Ramos (cell line): Measurements from ENCODE around the gene RP2.

Source experiments
- in situ Hi-C: fragments of 300-500 bp; cut with MboI; formaldehyde crosslinking; loops from one replicate; pipeline ENCODE4 v1.14.3; 2022; ENCODE audit warnings: low sequenced_read_pairs; ENCODE audit not compliant: unreplicated experiment

RP2 gene

DNA sequence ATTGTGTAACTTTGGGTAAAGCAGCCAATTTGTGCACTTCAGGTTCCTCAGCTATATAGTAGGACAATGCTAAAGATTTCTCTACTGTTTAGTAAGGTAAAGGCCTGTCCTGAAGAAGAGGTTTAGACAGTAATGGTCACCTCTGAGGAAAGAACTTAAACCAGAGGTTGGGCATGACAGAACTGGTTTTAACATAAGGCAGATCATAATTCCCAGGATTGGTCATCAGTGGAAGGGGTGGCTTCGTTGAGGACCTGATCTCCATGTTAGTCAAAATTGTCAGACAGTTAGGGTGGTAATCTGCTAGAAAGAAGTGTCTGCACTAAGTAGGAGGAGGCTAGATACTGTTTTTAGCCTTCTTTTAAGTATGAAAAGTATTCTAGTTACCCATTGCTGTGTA lies 4.1 kb downstream of the RP2 start:
- in situ Hi-C loops = no loop called here

DNA sequence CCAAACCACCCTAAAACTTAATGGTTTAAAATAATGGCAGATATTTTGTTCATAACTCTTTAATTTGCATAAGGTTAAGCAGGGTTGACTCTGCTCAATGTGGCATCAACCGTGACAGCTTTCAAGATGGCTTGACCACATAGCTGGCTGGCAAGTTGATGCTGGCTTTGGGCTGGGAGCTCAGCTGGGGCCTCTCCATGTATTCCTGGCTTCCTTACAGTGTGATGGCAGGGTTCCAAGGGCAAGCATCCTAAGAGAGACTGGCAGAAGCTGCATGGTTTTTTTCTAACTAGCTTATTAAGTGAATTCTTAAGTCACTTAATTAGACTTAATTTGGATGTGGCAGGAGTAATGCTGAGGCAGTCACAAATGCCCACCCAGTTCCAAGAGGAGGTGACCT lies 4.5 kb downstream of the RP2 start:
- in situ Hi-C loops = no loop called here

DNA sequence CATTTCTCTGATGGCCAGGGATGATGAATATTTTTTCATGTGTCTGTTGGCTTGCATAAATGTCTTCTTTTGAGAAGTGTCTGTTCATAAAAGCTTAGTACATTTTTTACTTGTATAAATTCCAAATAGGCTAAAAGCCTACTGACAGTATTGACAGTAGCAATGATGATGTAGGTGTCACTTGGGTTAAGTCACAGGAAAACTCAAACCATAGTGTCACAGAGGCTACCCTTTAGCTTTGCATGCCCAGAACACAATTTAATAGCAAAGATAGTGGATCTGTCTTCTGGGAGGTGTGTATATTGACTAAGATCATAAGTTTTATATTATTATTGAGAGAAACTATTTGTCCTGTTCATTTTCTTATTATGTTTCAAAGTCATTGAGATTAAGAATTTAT lies 8.1 kb downstream of the RP2 start:
- in situ Hi-C loops = no loop called here

DNA sequence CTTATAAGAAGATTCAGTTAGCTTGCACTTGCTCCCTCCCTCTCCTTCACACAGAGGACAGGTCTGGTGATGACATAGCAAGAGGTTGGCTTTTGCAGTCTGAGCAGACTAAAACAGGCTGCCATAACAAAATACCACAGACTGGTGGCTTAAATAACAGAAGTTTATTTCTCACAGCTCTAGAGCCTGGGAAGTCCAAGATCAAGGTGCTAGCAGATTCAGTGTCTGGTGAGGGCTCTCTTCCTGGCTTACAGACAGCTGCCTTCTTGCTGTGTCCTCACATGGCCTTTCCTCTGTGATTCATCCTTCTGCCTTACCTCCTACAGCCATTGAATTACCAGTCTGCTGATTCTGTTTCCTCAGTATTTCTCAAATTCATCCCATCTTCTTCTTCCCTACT lies 13.1 kb downstream of the RP2 start:
- in situ Hi-C loops = no loop called here

DNA sequence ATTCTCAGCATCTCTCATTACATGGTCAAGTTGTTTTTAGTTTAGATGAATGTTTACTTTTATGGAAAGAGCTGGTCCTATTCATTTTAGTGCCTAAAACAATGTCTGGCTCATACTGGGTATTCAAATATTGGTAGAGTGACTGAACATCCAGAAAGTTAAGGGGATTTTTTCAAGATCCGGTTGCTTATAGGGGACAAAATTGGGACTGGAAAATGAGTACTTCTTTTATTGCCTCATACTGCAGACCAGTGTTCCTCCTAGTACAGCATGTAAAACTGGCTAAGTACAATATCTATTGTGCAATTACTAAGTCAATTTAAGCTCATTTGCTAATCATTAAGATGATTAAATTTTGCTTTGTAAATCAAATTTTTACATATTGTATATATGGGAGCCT lies 13.9 kb downstream of the RP2 start:
- in situ Hi-C loops = no loop called here

DNA sequence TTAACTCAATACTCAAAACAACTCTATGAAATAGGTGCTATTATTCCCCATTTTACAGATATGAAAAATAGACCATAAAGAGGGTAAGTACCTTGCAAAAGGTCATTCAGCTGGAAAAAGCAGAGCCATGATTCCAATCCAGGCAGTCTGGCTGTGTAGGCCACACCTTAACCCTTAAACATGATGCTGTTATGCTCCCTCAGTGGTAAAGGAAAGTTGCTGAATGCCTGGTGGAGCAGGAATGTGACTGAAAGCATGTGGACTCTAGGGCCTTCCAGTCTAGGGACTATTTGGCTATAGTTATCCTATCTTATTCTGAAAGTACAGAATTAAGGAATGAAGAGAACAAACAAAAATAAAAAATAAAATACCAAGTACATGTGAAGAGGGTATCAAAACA lies 19.6 kb downstream of the RP2 start:
- in situ Hi-C loops = no loop called here

DNA sequence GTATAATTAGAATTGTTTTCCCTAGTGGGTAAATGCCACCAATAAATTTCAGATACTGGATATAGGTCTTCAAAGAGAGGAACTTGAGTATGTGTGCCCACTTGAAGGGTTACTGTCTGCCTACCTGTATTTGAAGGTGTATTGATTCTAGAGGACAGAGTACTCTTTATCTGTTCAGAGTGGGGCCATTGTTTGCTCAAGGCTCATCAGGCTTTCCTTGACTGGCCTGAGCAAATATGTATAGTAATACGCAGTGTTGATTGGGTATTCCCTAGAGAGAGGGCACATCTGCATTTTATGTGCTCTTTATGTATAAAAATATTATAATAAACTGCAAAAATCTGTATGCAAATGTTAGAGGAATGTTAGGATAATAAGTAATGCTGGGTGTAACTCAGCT lies 23.7 kb downstream of the RP2 start:
- in situ Hi-C loops = no loop called here

DNA sequence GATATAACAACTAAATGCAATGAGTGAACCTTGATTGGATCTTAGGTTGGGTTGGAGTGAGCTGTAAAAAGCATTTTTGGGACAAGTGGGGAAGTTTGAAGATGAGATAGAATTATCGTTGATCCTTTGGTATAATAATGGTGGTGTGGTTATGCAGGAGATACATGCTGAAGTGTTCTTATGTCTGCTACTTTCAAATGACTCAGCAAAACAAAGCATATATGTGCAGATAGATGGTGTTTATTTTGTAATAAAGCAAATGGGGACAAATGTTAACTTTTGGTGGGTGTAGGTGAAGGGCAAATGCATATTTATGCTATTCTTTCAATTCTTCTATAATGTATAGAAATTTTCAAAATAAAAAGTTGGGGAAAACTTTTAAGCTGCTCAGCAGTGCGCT lies 26.2 kb downstream of the RP2 start:
- in situ Hi-C loops = no loop called here

DNA sequence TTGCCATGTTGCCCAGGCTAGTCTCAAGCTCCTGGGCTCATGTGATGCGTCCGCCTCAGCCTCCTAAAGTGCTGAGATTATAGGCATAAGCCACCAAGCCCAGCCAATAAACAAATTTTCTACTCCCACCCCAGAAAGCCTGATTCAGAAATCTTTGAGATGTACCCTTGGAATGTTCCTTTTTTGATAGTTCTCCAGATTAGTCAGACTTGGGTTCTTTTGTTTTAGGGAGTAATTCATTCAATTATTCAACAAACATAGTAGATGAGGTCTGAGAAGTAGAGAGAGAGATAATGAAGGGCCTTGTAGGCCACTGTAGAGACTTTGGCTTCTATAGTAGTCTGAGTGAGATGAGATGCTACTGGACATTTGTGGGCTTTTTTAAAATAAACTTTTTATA lies 27.8 kb downstream of the RP2 start:
- in situ Hi-C loops = no loop called here

DNA sequence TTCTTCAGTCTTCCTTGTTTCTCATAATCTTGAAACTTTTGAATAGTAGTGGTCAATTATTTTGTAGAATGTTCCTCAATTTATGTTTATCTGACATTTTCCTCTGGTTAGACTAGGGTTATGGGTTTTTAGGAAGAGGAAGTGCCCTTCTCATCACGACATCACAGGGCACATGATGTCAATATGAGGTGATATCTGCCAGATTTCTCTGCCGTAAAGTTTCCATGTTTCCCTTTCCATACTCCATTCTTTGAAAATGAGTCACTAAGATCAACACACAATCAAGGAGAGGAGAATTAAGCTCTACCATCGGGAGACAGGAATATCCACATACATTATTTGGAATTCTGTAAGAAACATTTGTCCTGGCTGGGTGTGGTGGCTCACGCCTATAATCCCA lies 28.4 kb downstream of the RP2 start:
- in situ Hi-C loops = no loop called here

DNA sequence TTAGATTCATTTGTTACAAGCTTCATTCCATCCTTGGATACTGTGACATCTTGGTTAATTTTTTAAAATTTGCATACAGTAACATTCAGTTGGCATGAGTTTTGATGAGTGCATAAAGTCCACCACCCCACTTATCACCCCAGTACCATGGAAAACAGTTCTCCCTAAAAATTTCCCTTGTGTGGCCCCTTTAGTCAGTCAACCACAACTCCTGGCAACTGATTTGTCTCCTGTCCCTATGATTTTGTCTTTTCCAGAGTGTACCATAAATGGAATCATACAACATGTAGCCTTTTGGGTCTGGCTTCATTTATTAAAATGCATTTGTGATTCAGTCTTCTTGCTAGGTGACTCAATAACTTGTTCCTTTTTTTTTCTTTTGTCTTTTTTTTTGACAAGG lies 29.9 kb downstream of the RP2 start:
- in situ Hi-C loops = no loop called here

DNA sequence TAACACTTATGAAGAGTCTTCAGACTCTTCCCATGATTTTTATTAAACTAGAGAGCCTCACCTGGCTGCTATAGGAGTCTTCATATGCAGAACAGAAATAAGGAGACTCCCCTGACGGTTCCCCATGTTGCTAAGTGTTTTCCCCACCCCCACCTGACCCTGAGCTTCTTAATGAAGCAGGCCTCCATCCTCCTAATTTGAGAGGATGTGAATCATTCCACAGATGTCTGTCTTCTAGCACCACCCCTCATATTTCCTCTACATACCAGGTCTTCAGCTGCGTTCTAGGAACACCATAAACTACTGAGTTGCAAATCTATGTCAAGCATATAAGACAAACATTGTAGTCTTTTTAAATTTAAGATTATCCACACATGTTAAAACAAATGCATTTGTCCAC lies 36.9 kb downstream of the RP2 start:
- in situ Hi-C loops = no loop called here

DNA sequence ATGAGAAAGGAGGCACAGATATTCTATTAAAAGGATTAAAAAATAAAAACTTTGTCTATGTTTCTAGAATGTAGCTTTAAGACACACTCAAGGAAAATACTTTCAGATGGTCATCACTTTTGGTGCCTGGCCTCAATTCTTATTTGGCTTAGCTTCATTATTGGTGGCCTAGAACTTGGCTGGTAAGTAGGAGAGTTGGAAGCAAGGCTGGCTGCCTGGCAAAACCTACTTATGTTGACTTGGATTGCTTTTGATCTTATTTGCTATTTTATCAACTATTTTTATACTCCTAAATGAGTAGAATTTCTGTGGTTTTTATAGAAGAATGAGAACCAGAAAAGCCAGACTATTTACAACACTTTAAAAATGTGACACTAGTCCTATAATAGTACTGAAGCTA lies 40.1 kb downstream of the RP2 start:
- in situ Hi-C loops = no loop called here

DNA sequence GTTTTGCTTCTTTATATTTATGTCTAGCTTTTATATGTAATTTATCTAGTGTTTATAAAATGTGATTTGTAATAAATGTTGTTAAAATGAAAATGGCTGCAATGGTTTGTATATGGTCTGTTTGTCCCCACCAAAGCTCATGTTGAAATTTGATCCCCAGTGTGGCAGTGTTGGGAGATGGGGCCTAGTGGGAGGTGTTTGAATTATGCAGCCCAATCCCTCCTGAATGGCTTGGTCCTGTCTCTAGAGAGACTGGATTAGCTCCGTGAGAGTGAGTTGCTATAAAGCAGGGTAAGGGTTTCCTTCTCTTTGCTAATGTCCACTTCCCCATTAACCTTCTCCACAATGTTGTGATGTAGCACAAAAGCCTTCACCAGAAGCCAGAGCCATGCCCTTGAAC lies 45.4 kb downstream of the RP2 start:
- in situ Hi-C loops = no loop called here

DNA sequence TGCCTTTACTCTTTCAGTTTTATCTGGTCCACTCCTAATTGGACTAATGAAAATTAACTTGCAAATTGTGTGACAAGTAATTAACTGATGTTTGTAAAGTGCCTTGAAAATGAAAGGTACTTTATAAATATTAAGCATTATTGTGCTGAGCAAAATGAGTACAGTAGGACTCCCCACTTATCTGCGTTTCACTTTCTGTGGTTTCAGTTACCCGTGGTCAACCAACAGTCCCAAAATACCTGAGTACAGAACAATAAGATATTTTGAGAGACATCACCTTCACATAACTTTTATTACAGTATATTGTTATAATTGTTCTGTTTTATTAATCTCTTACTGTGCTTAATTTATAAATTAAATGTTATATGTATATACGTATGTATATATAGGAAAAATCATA lies 48.0 kb downstream of the RP2 start:
- in situ Hi-C loops = no loop called here

DNA sequence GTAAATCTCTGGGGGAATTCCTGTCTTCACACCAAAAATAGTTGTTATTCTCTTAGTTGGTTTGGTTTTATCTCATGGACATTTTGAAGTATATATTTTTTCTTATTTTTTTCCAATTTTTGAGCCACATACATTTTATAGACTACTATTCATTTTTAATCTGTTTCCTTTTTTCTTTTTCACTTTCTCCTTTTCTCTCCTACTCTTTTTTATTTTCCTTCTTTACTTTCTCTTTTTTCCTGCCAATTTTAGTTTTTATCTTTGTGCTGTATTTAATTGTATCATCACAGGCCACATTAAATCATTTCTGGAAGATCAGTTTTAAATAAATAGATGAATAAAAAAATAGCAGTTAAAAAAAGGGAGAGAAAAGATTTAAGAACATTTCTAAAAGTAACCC lies 61.4 kb downstream of the RP2 start:
- in situ Hi-C loops = no loop called here

DNA sequence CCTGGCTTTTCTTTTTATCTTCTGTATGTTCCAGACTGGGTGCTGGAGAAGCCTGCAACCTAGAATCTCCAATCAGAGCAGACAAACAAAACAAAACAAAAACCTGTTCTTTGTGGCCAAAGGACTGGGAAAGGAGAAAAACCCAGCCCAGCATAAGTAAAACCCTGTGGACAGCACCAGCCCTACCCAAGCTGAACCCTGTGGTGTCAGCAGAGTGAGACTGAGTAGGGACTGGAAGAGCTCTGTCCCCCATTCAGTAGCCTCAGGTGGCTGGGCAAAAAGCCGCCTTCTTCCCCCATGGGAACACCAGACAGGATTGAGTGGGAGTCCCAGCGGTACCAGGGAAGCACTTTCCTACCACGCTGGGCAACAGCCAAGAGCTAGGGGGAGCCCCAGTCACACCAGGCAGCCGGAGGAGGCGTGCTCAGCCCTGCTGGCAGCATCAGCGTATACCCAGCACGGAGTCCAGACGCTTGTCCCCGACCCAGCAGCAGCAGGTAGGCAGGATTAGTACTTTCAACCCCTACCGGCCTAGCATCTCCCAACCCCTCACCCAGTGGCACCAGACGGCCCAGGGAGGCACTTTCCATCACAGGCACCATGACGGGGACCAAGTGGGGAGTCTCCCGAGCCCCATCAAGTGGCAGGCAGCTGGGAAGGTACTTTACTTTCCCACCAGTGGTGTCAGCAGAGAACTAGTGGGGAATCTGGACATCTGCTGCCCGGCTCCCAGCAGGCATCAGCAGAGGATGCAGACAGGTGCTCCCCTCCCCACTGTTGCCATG lies 66.8 kb downstream of the RP2 start:
- in situ Hi-C loops = no loop called here

DNA sequence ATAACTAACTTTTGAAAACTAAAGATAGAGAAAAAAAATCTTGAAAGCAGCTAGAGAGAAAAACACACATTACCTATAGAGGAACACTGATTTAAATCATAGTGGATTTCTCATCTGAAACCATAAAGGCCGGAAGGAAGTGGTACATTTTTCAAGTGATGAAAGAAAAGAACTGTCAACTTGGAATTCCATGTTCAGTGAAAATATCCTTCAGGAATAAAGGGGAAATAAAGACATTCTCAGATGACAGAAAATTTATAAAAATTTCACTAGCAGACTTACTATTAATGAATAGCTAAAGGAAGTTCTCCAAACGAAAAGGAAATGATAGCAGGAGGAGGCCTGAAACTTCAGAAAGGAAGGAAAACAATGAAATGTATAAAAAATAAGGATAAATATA lies 67.8 kb downstream of the RP2 start:
- in situ Hi-C loops = no loop called here

DNA sequence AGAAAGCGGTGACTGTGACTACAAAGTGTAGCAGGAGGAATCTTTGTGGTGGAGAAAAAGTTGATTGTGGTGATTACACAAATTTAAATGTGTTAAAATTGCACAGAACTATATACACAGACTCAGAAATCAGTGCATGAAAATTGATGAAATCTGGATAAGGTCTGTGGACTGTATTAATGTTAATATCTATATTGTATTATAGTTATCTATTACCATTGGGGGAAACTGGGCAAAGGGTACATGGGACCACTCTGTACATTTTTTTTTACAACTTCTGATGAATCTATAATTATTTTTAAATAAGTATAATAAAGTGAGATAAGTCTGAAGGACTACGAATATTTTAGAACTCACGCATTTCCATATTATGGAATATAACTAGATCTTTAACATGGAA lies 73.6 kb downstream of the RP2 start:
- in situ Hi-C loops = loop anchor here (10.0 kb wide), 1 partner anchor 64 kb away; no protein-coding TSS in a partner anchor

DNA sequence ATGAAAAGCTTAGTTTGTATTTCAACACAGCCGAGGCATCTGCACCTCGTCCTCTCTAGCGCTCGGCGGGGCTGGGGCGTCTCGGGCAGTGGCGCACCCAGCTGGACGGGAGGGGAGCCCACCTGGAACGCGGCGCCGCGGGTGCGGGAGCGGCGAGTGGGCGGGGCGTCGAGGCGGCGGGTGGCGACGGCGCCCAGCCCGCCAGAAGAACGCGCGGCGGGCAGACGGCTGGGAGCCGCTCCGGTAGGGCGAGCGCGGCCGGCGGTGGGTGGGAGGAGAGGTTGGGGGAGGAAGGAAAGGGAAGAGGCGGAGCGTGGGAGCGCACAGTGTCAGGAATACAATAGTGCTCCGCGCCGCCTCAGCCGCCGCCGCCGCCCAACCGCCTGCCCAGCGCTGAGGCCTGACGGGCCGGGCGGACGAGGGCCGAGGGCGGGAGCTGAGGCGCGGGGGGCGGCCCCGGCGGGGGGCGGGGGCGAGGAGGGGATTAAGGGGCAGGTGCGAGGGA lies 75.3 kb downstream of the RP2 start, which contains the start of gene JADE3:
Gene JADE3, plus strand, starts transcription at position 324 of the 505 bp plus-strand sequence. CDS start 72,474 bp downstream, outside the sequence.
- in situ Hi-C loops = loop anchor here (10.0 kb wide), 1 partner anchor 63 kb away; no protein-coding TSS in a partner anchor

DNA sequence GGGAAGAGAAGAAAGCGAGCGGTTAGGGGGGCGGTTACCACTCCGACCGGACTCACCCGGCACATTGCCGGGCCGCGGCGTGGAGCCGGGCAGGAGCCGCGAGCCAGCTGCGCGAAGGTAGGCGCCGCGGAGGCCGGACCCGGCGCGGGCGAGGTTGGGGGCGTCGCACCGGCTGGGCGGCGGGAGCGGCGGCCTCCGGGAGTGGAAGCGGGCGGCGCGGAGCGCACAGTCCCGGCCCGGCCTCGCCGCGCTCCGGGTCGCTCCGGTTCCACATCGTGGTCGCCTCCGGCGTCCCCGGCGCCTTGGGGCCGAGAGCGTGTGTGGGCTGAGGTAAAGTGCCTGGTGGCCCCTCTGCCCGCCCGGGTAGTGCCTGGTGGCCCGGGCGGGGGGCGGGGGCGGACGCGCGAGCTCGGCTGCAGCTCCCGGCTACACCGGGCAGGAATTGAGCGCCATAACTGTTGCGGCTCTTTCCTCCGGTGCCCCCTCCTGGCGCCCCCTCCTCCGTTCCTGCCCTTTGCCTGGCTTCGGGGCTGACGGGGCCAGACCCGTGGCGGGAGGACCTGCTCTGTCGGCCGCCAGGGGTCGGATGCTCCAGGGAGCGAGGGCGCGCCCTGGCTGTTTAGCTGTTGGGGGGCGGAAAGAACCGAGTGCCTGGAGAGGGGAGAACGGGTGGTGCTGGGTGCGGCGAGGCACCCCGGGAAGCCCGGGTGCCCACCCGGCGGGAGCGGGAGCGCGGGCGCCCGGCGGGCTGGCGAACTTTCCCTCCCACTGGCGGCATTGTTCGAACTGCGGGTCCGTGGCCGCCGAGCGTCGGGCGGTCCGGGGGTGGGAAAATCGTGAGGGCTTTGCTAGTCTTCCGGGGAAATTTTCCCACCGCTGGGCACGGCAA lies 76.0 kb downstream of the RP2 start:
- in situ Hi-C loops = loop anchor here (10.0 kb wide), 1 partner anchor 62 kb away; no protein-coding TSS in a partner anchor
